ENCODE results near the gene ADCY2. TPM values are rescaled to one million over a fixed set of nuclear protein-coding genes. Genes with fewer than 3 reads are reported as not detected.

ADCY2 gene
- total RNA-seq, 1 experiment from 2014 or later, result 0.34 TPM

- no peak overlapping the region for H3K27ac ChIP-seq (ENCODE audit: low read depth, low read length, poor library complexity, severe bottlenecking)
- DNase-seq (ENCODE audit: low spot score), result no peak
- no peak for TF ChIP-seq EZH2 (IDR thresholded peaks at IDR 0.05; ENCODE audit: borderline replicate concordance, low read depth, low read length, poor library complexity, severe bottlenecking)
- no peak for TF ChIP-seq CTCF (conservative IDR thresholded peaks at IDR 0.05; ENCODE audit: low read depth, low read length)
Observed at GRCh38 chr5:7714697-7715096, 318.8 kb downstream of the ADCY2 start.

DNA sequence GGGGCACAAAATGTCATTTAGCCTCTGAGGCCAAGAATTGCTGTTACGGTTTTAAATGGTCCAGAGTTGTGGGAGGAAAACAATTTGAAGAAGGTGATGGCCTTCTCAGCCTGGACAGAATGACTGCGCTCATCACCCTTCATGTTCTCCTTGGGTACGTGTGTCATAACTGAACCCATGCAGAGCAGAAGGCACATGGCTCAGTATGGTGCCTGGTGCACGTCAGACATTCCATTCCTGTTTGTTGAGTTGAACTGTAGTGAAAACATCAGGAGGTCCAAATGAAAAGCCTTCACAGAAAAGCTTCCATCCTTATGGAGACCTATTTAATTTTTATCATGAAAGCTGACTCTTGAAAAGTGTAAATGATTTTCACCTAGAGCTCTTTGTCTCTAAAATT is 321.8 kb downstream of the ADCY2 start:
- peak; percentile 23 for DNase-seq (ENCODE audit: low spot score)
- Histone ChIP-seq H3K4me1 (ENCODE audit: insufficient read depth, low read length, poor library complexity, severe bottlenecking) (no peaks in the 10 kb centered on the region), H3K4me3 (ENCODE audit: low read depth, low read length, poor library complexity, severe bottlenecking) (no peak overlapping the region), H3K27me3 (replicated peaks; ENCODE audit: insufficient read depth, low read depth, low read length, poor library complexity) (no peaks in the 10 kb centered on the region), H3K36me3 (ENCODE audit: insufficient read depth, low read length, poor library complexity, severe bottlenecking) (no peaks in the 10 kb centered on the region), H3K9me3 (ENCODE audit: low read depth, low read length, poor library complexity, severe bottlenecking) (no peaks in the 10 kb centered on the region), H3K27ac (ENCODE audit: low read depth, low read length, poor library complexity, severe bottlenecking) (no peak overlapping the region)
- ChIA-PET CTCF (no interaction called here), POLR2A (ENCODE audit: low non-redundant PET) (no interaction called here)
- TF ChIP-seq CTCF (conservative IDR thresholded peaks at IDR 0.05; ENCODE audit: low read depth, low read length), result no peak
- TF ChIP-seq EZH2 (IDR thresholded peaks at IDR 0.05; ENCODE audit: borderline replicate concordance, low read depth, low read length, poor library complexity, severe bottlenecking), result no peak
- intact Hi-C loops (cut with micrococcal nuclease; ENCODE audit: unreplicated experiment), result no loop called here
- no TSS peak for BruUV-seq (replicated peaks)

More at GRCh38 chr5:7714697-7715096, 318.8 kb downstream of the ADCY2 start:
- no peaks in the 10 kb centered on the region for H3K4me1 ChIP-seq (ENCODE audit: insufficient read depth, low read length, poor library complexity, severe bottlenecking)
- no peaks in the 10 kb centered on the region for H3K36me3 ChIP-seq (ENCODE audit: insufficient read depth, low read length, poor library complexity, severe bottlenecking)
- CTCF ChIA-PET, result no interaction called here
- intact Hi-C loops (cut with micrococcal nuclease; ENCODE audit: unreplicated experiment), result no loop called here
- no peak overlapping the region for H3K4me3 ChIP-seq (ENCODE audit: low read depth, low read length, poor library complexity, severe bottlenecking)
- H3K9me3 ChIP-seq (ENCODE audit: low read depth, low read length, poor library complexity, severe bottlenecking), result no peaks in the 10 kb centered on the region
- no TSS peak for BruUV-seq (replicated peaks)
- POLR2A ChIA-PET (ENCODE audit: low non-redundant PET), result no interaction called here
- no peaks in the 10 kb centered on the region for H3K27me3 ChIP-seq (replicated peaks; ENCODE audit: insufficient read depth, low read depth, low read length, poor library complexity)

- no peak overlapping the region for H3K4me3 ChIP-seq (ENCODE audit: low read depth, low read length, poor library complexity, severe bottlenecking)
- DNase-seq (ENCODE audit: low spot score), result peak; percentile 7
- H3K27ac ChIP-seq (ENCODE audit: low read depth, low read length, poor library complexity, severe bottlenecking), result no peak overlapping the region
- H3K9me3 ChIP-seq (ENCODE audit: low read depth, low read length, poor library complexity, severe bottlenecking), result no peaks in the 10 kb centered on the region
- BruUV-seq (replicated peaks), result no TSS peak
- H3K36me3 ChIP-seq (ENCODE audit: insufficient read depth, low read length, poor library complexity, severe bottlenecking), result no peaks in the 10 kb centered on the region
- intact Hi-C loops (cut with micrococcal nuclease; ENCODE audit: unreplicated experiment), result no loop called here
- ChIA-PET POLR2A (ENCODE audit: low non-redundant PET) (no interaction called here), CTCF (no interaction called here)
- no peaks in the 10 kb centered on the region for H3K27me3 ChIP-seq (replicated peaks; ENCODE audit: insufficient read depth, low read depth, low read length, poor library complexity)
- no peak for TF ChIP-seq CTCF (conservative IDR thresholded peaks at IDR 0.05; ENCODE audit: low read depth, low read length)
- no peaks in the 10 kb centered on the region for H3K4me1 ChIP-seq (ENCODE audit: insufficient read depth, low read length, poor library complexity, severe bottlenecking)
Observed at GRCh38 chr5:7728076-7728475, 332.1 kb downstream of the ADCY2 start.
